ENCODE results near the gene ACTN1.

- TF ChIP-seq CTCF (IDR thresholded peaks at IDR 0.05) (no peak), POLR2A (IDR thresholded peaks at IDR 0.05) (no peak)
Measured at GRCh38 chr14:68878908-68879307, 100.2 kb downstream of the ACTN1 start.
